HG02623 (cell line): ENCODE results near the gene NOS2.
"Not testable (repeated sequence)": the region's sequence is repeated elsewhere in the genome, so short reads cannot be mapped to it uniquely, and the experiment has no call there.

Experiments used
- ATAC-seq: cut with Tn5 transposase; IDR thresholded peaks from one replicate; pipeline ENCODE4 v1.9.1; 2021; ENCODE audit warnings: moderate library complexity; ENCODE audit not compliant: unreplicated experiment

NOS2 gene

GRCh38 chr17:27800522-27800921 lies at the start of gene NOS2:
Gene NOS2, minus strand, starts transcription at chr17:27800529. Its CDS starts 1,720 bp downstream, at chr17:27798809.
- ATAC-seq, result no peak

GRCh38 chr17:27849474-27850185 lies 49.3 kb upstream of the NOS2 start:
- no peak for ATAC-seq

- no peak for ATAC-seq
Observed at GRCh38 chr17:27848931-27849330, 48.6 kb upstream of the NOS2 start.

GRCh38 chr17:27846808-27847307 lies 46.5 kb upstream of the NOS2 start:
- ATAC-seq, result not testable (repeated sequence)

GRCh38 chr17:27846042-27846655 lies 45.8 kb upstream of the NOS2 start:
- no peak for ATAC-seq

GRCh38 chr17:27845264-27846041 lies 45.1 kb upstream of the NOS2 start:
- ATAC-seq, result no peak

- no peak for ATAC-seq
Observed at GRCh38 chr17:27840688-27841087, 40.4 kb upstream of the NOS2 start.

- ATAC-seq, result not testable (repeated sequence)
Observed at GRCh38 chr17:27840406-27840678, 40.0 kb upstream of the NOS2 start.

GRCh38 chr17:27839571-27840405 lies 39.5 kb upstream of the NOS2 start:
- not testable (repeated sequence) for ATAC-seq

GRCh38 chr17:27838607-27839006 lies 38.3 kb upstream of the NOS2 start:
- not testable (repeated sequence) for ATAC-seq

- ATAC-seq, result not testable (repeated sequence)
Observed at GRCh38 chr17:27837769-27838168, 37.4 kb upstream of the NOS2 start.

- no peak for ATAC-seq
Observed at GRCh38 chr17:27836651-27837050, 36.3 kb upstream of the NOS2 start.

GRCh38 chr17:27834571-27834970 lies 34.2 kb upstream of the NOS2 start:
- no peak for ATAC-seq

GRCh38 chr17:27832831-27833230 lies 32.5 kb upstream of the NOS2 start:
- ATAC-seq, result no peak

GRCh38 chr17:27829888-27830287 lies 29.6 kb upstream of the NOS2 start:
- not testable (repeated sequence) for ATAC-seq

GRCh38 chr17:27829143-27829711 lies 28.9 kb upstream of the NOS2 start:
- ATAC-seq, result not testable (repeated sequence)

- ATAC-seq, result no peak
Observed at GRCh38 chr17:27825459-27825858, 25.1 kb upstream of the NOS2 start.

GRCh38 chr17:27824745-27825144 lies 24.4 kb upstream of the NOS2 start:
- no peak for ATAC-seq

- ATAC-seq, result no peak
Observed at GRCh38 chr17:27824176-27824715, 23.9 kb upstream of the NOS2 start.

GRCh38 chr17:27822108-27822507 lies 21.8 kb upstream of the NOS2 start:
- not testable (repeated sequence) for ATAC-seq
